ENCODE data around the gene TMEM69. TPM values are rescaled to one million over a fixed set of nuclear protein-coding genes. Genes with fewer than 3 reads are reported as not detected.
"Not testable (repeated sequence)": the region's sequence is repeated elsewhere in the genome, so short reads cannot be mapped to it uniquely, and the experiment has no call there.

Gene TMEM69
- total RNA-seq, 4 donors from 2014 or later = 19.5 to 32.0 (median 22.0) TPM

DNA sequence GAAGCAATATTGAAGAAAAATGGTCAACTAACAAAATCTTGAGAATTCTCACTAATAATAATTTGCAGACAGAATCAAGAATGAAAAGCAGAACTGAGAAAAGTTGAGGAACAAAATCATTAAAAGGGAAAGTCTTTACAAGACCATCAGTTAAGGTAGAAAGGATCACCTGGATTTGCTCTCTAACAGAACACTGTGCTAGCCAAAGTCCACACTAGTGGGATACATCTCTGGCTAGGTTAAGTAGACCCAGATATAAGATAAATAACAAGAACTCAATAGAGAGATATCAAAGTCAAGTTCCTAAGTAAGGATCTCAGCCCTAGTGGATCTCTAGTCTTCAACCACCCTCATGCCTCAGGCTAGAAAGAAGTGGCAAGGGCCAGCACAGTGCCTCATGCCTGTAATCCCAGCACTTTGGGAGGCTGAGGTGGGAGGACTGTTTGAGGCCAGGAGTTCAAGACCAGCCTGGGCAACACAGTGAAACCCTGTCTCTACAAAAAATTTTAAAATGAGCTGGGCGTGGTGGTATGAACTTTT is 42.9 kb downstream of the TMEM69 start:
- Histone ChIP-seq H3K27ac (no peak overlapping the region), H3K4me1 (peaks cover 6 to 13% of the 10 kb centered on the region in 2 donors), H3K27me3 (no peaks in the 10 kb centered on the region), H3K4me3 (no peak overlapping the region), H3K36me3 (peaks cover 0 to 10% of the 10 kb centered on the region in 2 donors), H3K9me3 (no peaks in the 10 kb centered on the region)
- no peak for DNase-seq
- intact Hi-C loops (cut with DNase I; ENCODE audit: low total_unique reads) (no loop called here), in situ Hi-C loops (cut with MboI; ENCODE audit: low sequenced_read_pairs in 4 of 4) (no loop called here)
- ATAC-seq = no peak
- no peak for TF ChIP-seq CTCF (IDR thresholded peaks at IDR 0.05 in 4 of 5, conservative IDR thresholded peaks at IDR 0.05 in 1 of 5)
- no peak for TF ChIP-seq POLR2A (IDR thresholded peaks at IDR 0.05)

DNA sequence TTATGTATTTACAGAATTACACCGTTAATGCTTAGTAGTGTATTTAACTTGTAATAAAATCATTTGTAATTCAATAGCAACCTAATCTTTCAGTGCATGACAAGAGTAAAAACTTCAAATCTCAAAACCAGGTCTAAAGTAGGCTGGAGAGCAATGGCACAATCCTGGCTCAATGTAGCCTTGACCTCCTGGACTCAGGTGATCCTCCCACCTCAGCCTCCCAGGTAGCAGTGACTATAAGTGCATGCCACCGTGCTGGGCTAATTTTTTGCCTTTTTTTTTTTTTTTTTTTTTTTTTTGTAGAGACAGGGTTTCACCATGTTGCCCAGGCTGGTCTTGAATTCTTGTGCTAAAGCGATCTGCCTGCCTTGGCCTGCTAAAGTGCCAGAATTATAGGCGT is 51.2 kb downstream of the TMEM69 start:
- H3K9me3 ChIP-seq = no peaks in the 10 kb centered on the region
- no peak overlapping the region for H3K27ac ChIP-seq
- DNase-seq = no peak
- peaks cover 0 to 7% of the 10 kb centered on the region in 2 donors for H3K36me3 ChIP-seq
- intact Hi-C loops (cut with DNase I; ENCODE audit: low total_unique reads) = no loop called here
- no peaks in the 10 kb centered on the region for H3K27me3 ChIP-seq
- TF ChIP-seq CTCF (IDR thresholded peaks at IDR 0.05 in 4 of 5, conservative IDR thresholded peaks at IDR 0.05 in 1 of 5) = no peak
- no peak for TF ChIP-seq POLR2A (IDR thresholded peaks at IDR 0.05)
- H3K4me1 ChIP-seq = no peaks in the 10 kb centered on the region
- H3K4me3 ChIP-seq = no peak overlapping the region
- ATAC-seq = no peak
- in situ Hi-C loops (cut with MboI; ENCODE audit: low sequenced_read_pairs in 4 of 4) = no loop called here

DNA sequence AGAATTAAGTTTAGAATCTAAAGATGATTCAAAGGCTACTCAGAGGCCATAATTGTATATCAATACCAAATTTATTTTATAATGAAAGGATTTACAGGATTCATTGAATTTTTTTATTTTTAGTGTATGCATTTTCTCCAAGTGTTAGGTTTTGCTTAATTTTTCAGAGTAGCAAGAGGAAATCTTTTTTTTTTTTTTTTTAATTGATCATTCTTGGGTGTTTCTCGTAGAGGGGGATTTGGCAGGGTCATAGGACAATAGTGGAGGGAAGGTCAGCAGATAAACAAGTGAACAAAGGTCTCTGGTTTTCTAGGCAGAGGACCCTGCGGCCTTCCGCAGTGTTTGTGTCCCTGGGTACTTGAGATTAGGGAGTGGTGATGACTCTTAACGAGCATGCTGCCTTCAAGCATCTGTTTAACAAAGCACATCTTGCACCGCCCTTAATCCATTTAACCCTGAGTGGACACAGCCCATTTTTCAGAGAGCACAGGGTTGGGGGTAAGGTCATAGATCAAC is 51.7 kb downstream of the TMEM69 start:
- H3K27ac ChIP-seq; H3K36me3 ChIP-seq; intact Hi-C loops (cut with DNase I; ENCODE audit: low total_unique reads); H3K27me3 ChIP-seq; H3K4me3 ChIP-seq; H3K4me1 ChIP-seq; H3K9me3 ChIP-seq; in situ Hi-C loops (cut with MboI; ENCODE audit: low sequenced_read_pairs in 4 of 4); ATAC-seq; DNase-seq: not testable (repeated sequence)

Other genes with a start within 250 kb of the TMEM69 start
- 1 to 10 TPM; 3.4 to 5.8 (median 4.5) TPM for gene TESK2, start 197.0 kb upstream of the TMEM69 start, total RNA-seq
- gene CCDC163, start 188.1 kb upstream of the TMEM69 start, total RNA-seq = under 1 TPM in 3 of 4 donors, not detected in 1; 0.22 to 0.62 (median 0.25) TPM
- 1 to 10 TPM; 1.8 to 5.6 (median 3.5) TPM for gene MMACHC, start 187.9 kb upstream of the TMEM69 start, total RNA-seq
- 100 to 1,000 TPM; 406 to 554 (median 482) TPM for gene PRDX1, start 166.3 kb upstream of the TMEM69 start, total RNA-seq
- 10 to 100 TPM; 15.6 to 40.1 (median 37.1) TPM for gene AKR1A1, start 137.4 kb upstream of the TMEM69 start, total RNA-seq
- 10 to 100 TPM; 25.5 to 32.7 (median 27.3) TPM for gene NASP, start 104.1 kb upstream of the TMEM69 start, total RNA-seq
- 1 to 10 TPM in 2 of 4 donors, under 1 TPM in 2; 0.12 to 6.9 (median 0.60) TPM for gene CCDC17, start 64.1 kb upstream of the TMEM69 start, total RNA-seq
- gene GPBP1L1, start 1.6 kb upstream of the TMEM69 start, total RNA-seq = 10 to 100 TPM; 58.5 to 99.5 (median 81.8) TPM
- 10 to 100 TPM in 1 of 4 donors, 1 to 10 TPM in 3; 5.6 to 11.7 (median 7.1) TPM for gene IPP, start 62.5 kb downstream of the TMEM69 start, total RNA-seq
- 100 to 1,000 TPM; 110 to 195 (median 162) TPM for gene MAST2, start 115.4 kb downstream of the TMEM69 start, total RNA-seq